22Rv1 (cell line): ENCODE results near the gene LONP2.

ENCODE experiments used
- CTCF ChIP-seq: fragments of 450-650 bp; IDR thresholded peaks from 2 replicates; pipeline ENCODE4 v1.5.1; 2017; ENCODE audit warnings: mild to moderate bottlenecking
- ZFX ChIP-seq: fragments of 450-650 bp; IDR thresholded peaks from 2 replicates; pipeline ENCODE4 v1.6.1; 2017; ENCODE audit warnings: antibody characterized with exemption, borderline replicate concordance

- no peak for TF ChIP-seq CTCF
- no peak for TF ChIP-seq ZFX
These were observed 3.2 kb downstream of the LONP2 start, which contains the start of gene ABCC11 for GRCh38 chr16:48247311-48247710.
